Loucy (cell line): Measurements from ENCODE around the gene NOL12.

Experiments used
- H2AFZ ChIP-seq: fragments of 200-600 bp; sonication (generic); 2 replicates; pipeline ENCODE4 v1.6.0; 2016; ENCODE audit warnings: antibody characterized with exemption, mild to moderate bottlenecking, low read length, moderate library complexity
- H3F3A ChIP-seq: fragments of 200-600 bp; 2 replicates; pipeline ENCODE4 v1.6.0; 2016; ENCODE audit warnings: antibody characterized with exemption, low read depth, mild to moderate bottlenecking
- H3K27me3 ChIP-seq: fragments of 200-600 bp; sonication (generic); 2 replicates; pipeline ENCODE4 v1.6.1; 2014; ENCODE audit warnings: low read length, mild to moderate bottlenecking; ENCODE audit not compliant: insufficient read depth, poor library complexity, severe bottlenecking
- H3K36me3 ChIP-seq: fragments of 200-600 bp; sonication (generic); 2 replicates; pipeline ENCODE4 v1.6.1; 2016; ENCODE audit warnings: low read length; ENCODE audit not compliant: insufficient read depth
- H3K4me1 ChIP-seq: fragments of 200-600 bp; sonication (generic); 2 replicates; pipeline ENCODE4 v1.5.1; 2014; ENCODE audit warnings: low read length, mild to moderate bottlenecking; ENCODE audit not compliant: insufficient read depth, poor library complexity, severe bottlenecking
- H3K4me2 ChIP-seq: fragments of 200-600 bp; sonication (generic); 2 replicates; pipeline ENCODE4 v1.6.0; 2014; ENCODE audit warnings: antibody characterized with exemption, low read length, low read depth, mild to moderate bottlenecking; ENCODE audit not compliant: poor library complexity, severe bottlenecking
- H3K4me3 ChIP-seq: fragments of 200-600 bp; sonication (generic); 2 replicates; pipeline ENCODE4 v1.5.1; 2014; ENCODE audit warnings: low read length, mild to moderate bottlenecking, mixed read lengths; ENCODE audit not compliant: poor library complexity, severe bottlenecking
- H3K79me2 ChIP-seq: fragments of 200-600 bp; sonication (generic); 2 replicates; pipeline ENCODE4 v1.6.1; 2014; ENCODE audit warnings: low read length; ENCODE audit not compliant: insufficient read depth
- H3K9ac ChIP-seq: fragments of 200-600 bp; sonication (generic); 2 replicates; pipeline ENCODE4 v1.6.0; 2014; ENCODE audit warnings: mild to moderate bottlenecking, low read depth, low read length, moderate library complexity; ENCODE audit not compliant: poor library complexity, severe bottlenecking
- H3K9me2 ChIP-seq: fragments of 200-600 bp; sonication (generic); replicated peaks from 2 replicates; pipeline ENCODE4 v1.6.1; 2016; ENCODE audit warnings: low read depth, low read length, mixed read lengths
- H3K9me3 ChIP-seq: fragments of 200-600 bp; sonication (generic); 2 replicates; pipeline ENCODE4 v1.6.1; 2014; ENCODE audit warnings: mild to moderate bottlenecking, antibody characterized with exemption, low read length, low read depth; ENCODE audit not compliant: insufficient read depth
- H4K20me1 ChIP-seq: fragments of 200-600 bp; sonication (generic); 2 replicates; pipeline ENCODE4 v1.6.0; 2014; ENCODE audit warnings: antibody characterized with exemption, low read length, mild to moderate bottlenecking; ENCODE audit not compliant: insufficient read depth, poor library complexity, severe bottlenecking
- EZH2phosphoT487 ChIP-seq: fragments of 200-600 bp; IDR thresholded peaks from 2 replicates; pipeline ENCODE4 v1.6.1; 2018; ENCODE audit warnings: antibody characterized with exemption, mild to moderate bottlenecking, moderate library complexity, borderline replicate concordance
- TF ChIP-seq, protein P1 (sequence below): fragments of 200-600 bp; sonication (generic); conservative IDR thresholded peaks from 2 replicates; pipeline ENCODE4 v1.5.1; 2014; ENCODE audit warnings: mild to moderate bottlenecking, antibody characterized with exemption, low read length

The NOL12 gene

GRCh38 chr22:37658133-37659065, 27.7 kb upstream of the NOL12 start, which contains the start of gene PDXP:
PDXP (plus strand) TSS chr22:37658723; CDS start chr22:37658783, 60 bp downstream.
- Histone ChIP-seq H3K27me3 (no peaks in the 10 kb centered on the region), H3K9ac (peak within 1 kb of the TSS; percentile 78), H3K9me2 (no peaks in the 10 kb centered on the region), H3K79me2 (peaks cover 48% of the 10 kb centered on the region), H3K4me1 (peaks cover 37% of the 10 kb centered on the region), H4K20me1 (peaks cover 37% of the 10 kb centered on the region), H3K36me3 (peaks cover under 1% of the 10 kb centered on the region; the same call in 1 of the 2 replicates), H3F3A (no peaks in the 10 kb centered on the region), H2AFZ (peak within 1 kb of the TSS; percentile 76), H3K9me3 (no peaks in the 10 kb centered on the region), H3K4me3 (peak within 1 kb of the TSS; percentile 73), H3K4me2 (peak within 1 kb of the TSS; percentile 95)
- TF ChIP-seq, protein P1, sequence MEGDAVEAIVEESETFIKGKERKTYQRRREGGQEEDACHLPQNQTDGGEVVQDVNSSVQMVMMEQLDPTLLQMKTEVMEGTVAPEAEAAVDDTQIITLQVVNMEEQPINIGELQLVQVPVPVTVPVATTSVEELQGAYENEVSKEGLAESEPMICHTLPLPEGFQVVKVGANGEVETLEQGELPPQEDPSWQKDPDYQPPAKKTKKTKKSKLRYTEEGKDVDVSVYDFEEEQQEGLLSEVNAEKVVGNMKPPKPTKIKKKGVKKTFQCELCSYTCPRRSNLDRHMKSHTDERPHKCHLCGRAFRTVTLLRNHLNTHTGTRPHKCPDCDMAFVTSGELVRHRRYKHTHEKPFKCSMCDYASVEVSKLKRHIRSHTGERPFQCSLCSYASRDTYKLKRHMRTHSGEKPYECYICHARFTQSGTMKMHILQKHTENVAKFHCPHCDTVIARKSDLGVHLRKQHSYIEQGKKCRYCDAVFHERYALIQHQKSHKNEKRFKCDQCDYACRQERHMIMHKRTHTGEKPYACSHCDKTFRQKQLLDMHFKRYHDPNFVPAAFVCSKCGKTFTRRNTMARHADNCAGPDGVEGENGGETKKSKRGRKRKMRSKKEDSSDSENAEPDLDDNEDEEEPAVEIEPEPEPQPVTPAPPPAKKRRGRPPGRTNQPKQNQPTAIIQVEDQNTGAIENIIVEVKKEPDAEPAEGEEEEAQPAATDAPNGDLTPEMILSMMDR, result no peak
- no peak for TF ChIP-seq EZH2phosphoT487

DNA sequence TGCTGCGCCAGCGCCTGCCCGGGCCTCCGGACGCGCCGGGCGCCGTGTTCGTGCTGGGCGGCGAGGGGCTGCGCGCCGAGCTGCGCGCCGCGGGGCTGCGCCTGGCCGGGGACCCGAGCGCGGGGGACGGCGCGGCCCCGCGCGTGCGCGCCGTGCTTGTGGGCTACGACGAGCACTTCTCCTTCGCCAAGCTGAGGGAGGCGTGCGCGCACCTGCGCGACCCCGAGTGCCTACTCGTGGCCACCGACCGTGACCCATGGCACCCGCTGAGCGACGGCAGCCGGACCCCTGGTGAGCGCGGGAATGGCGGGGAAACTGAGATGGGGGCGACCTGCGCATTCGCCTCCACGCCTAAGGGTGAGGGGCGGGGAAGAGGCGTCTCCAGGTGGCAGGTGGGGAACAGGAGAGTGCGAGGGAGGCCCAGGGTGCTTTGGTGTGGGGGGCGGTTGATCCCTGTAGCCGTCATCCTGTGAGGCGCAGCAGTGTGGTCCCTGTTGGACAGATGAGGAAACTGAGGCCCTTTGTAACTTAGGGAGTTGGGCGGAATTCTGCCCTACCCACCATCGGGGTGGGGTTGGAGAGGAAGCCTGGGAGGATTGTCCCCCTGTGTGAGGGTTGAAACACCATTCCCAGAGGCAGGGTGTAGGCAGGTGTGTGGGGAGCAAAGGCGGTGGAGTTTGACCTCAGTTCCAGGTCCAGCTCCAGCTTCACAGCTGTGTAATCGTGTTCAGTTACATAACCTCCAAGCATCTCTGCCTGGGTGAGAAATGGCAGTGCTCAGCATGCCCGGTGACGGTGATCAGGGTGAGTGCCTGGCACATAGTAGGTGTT, 26.9 kb upstream of the NOL12 start:
- H3K4me2 ChIP-seq, result peak overlapping the region; percentile 93
- peak overlapping the region; percentile 78 for H3K9ac ChIP-seq
- peaks cover 57% of the 10 kb centered on the region for H3K79me2 ChIP-seq
- H3K9me3 ChIP-seq, result no peaks in the 10 kb centered on the region
- H3K4me3 ChIP-seq, result peak overlapping the region; percentile 73
- no peaks in the 10 kb centered on the region for H3K36me3 ChIP-seq
- TF ChIP-seq, protein P1, result no peak
- TF ChIP-seq EZH2phosphoT487, result no peak
- no peaks in the 10 kb centered on the region for H3K27me3 ChIP-seq
- H2AFZ ChIP-seq, result no peak overlapping the region
- peaks cover 45% of the 10 kb centered on the region for H4K20me1 ChIP-seq
- no peaks in the 10 kb centered on the region for H3F3A ChIP-seq
- peaks cover 41% of the 10 kb centered on the region for H3K4me1 ChIP-seq
- no peaks in the 10 kb centered on the region for H3K9me2 ChIP-seq

- no peaks in the 10 kb centered on the region for H3F3A ChIP-seq
- peaks cover 41% of the 10 kb centered on the region for H3K4me1 ChIP-seq
- peaks cover 54% of the 10 kb centered on the region for H4K20me1 ChIP-seq
- H2AFZ ChIP-seq, result no peak overlapping the region
- peak overlapping the region; percentile 73 for H3K4me3 ChIP-seq
- H3K9me3 ChIP-seq, result no peaks in the 10 kb centered on the region
- H3K9ac ChIP-seq, result peak overlapping the region; percentile 78
- no peaks in the 10 kb centered on the region for H3K9me2 ChIP-seq
- peaks cover 65% of the 10 kb centered on the region for H3K79me2 ChIP-seq
- no peak for TF ChIP-seq EZH2phosphoT487
- TF ChIP-seq, protein P1, result no peak
- peaks cover 3% of the 10 kb centered on the region; the same call in 1 of the 2 replicates for H3K36me3 ChIP-seq
- no peaks in the 10 kb centered on the region for H3K27me3 ChIP-seq
- H3K4me2 ChIP-seq, result peak overlapping the region; percentile 93
Observed at GRCh38 chr22:37659897-37660708, 26.0 kb upstream of the NOL12 start.
